K562 (cell line): ENCODE data around the gene TXNRD1. TPM values are rescaled to one million over a fixed set of nuclear protein-coding genes. Genes with fewer than 3 reads are reported as not detected.

ENCODE experiments used
- ATAC-seq: fragments of 200-7000 bp; cut with Tn5 transposase; 3 replicates; pipeline ENCODE4 v1.9.1; 2020; ENCODE audit warnings: moderate library complexity
- BruUV-seq: library from RNA; stranded (reverse); fragments of 400-500 nt; replicated peaks from 2 replicates; lab custom pipeline; 2021; lab: Mats Ljungman, UMichigan
- CTCF ChIA-PET: fragments of 300-600 bp; formaldehyde crosslinking; extraction: SDS; loops from one replicate; lab custom pipeline; 2021; ENCODE audit warnings: low intra/inter-chr PET ratio; lab: Yijun Ruan, JAX
- POLR2A ChIA-PET: fragments of 300-600, 350-650 bp; sonication (Branson Sonifier 250); formaldehyde crosslinking; extraction: SDS; loops from one replicate; lab custom pipeline; 2021; ENCODE audit warnings: antibody characterized with exemption, inconsistent platforms; lab: Yijun Ruan, JAX
- DNase-seq, 4 experiments: peaks; one replicate each; pipeline versions ENCODE4 v3.0.0 to v3.0.0-alpha.2; 2011 to 2018; ENCODE audit warnings: low spot score in 3 of 4, mixed read lengths in 3 of 4; ENCODE audit errors: extremely low read depth in 1 of 4
- FAIRE-seq: peaks from 2 replicates; lab custom pipeline; 2011; peaks lifted over from hg19 to GRCh38; lab: Jason Lieb, UNC
- H2AFZ ChIP-seq: 2 replicates; pipeline ENCODE4 v1.6.0; 2011; ENCODE audit warnings: low read depth, low read length, control low read depth, inconsistent platforms
- H3K27ac ChIP-seq: fragments of 200-600 bp; 3 replicates; pipeline ENCODE4 v1.8.0; 2011; ENCODE audit warnings: low read depth, mild to moderate bottlenecking, control low read depth, inconsistent platforms, low read length, moderate library complexity, mixed read lengths; ENCODE audit errors: extremely low read depth
- H3K27me3 ChIP-seq, 2 experiments: fragments of 300-600 bp in 1 of 2; 2 replicates in 1 of 2; 3 replicates in 1 of 2; pipeline versions ENCODE4 v1.6.0 to v1.8.0; 2011; ENCODE audit warnings: inconsistent platforms in 2 of 2, low read length in 2 of 2, mild to moderate bottlenecking in 1 of 2, mixed read lengths in 1 of 2, moderate library complexity in 1 of 2; ENCODE audit not compliant: control insufficient read depth in 2 of 2, insufficient read depth in 2 of 2
- H3K36me3 ChIP-seq: fragments of 300-600 bp; 3 replicates; pipeline ENCODE4 v1.8.0; 2011; ENCODE audit warnings: mild to moderate bottlenecking, low read length, inconsistent platforms; ENCODE audit not compliant: control insufficient read depth, insufficient read depth
- H3K4me1 ChIP-seq, 2 experiments: fragments of 200-600 bp in 1 of 2; replicated peaks in 1 of 2; 2 replicates in 1 of 2; 3 replicates in 1 of 2; pipeline versions ENCODE4 v1.5.1 to v1.8.0; 2011; ENCODE audit warnings: inconsistent platforms in 2 of 2, low read length in 2 of 2, mild to moderate bottlenecking in 1 of 2, mixed read lengths in 1 of 2, moderate library complexity in 1 of 2; ENCODE audit not compliant: control insufficient read depth in 2 of 2, insufficient read depth in 2 of 2
- H3K4me2 ChIP-seq: 2 replicates; pipeline ENCODE4 v1.6.1; 2011; ENCODE audit warnings: low read length, control low read depth, inconsistent platforms, mixed read lengths; ENCODE audit not compliant: insufficient read depth
- H3K4me3 ChIP-seq: fragments of 200-600 bp; sonication (generic), shearing (Covaris generic); 2 replicates; pipeline ENCODE4 v1.5.1; 2016; ENCODE audit warnings: control low read depth, inconsistent platforms
- H3K79me2 ChIP-seq: fragments of 200-600 bp; 3 replicates; pipeline ENCODE4 v1.8.0; 2011; ENCODE audit warnings: low read length, inconsistent platforms; ENCODE audit not compliant: control insufficient read depth, insufficient read depth
- H3K9ac ChIP-seq, 2 experiments: 2 replicates each; pipeline versions ENCODE4 v1.6.0 to v1.6.1; 2011; ENCODE audit warnings: low read depth in 2 of 2, low read length in 2 of 2, control low read depth in 1 of 2, inconsistent platforms in 1 of 2, mild to moderate bottlenecking in 1 of 2, mixed read lengths in 1 of 2; ENCODE audit not compliant: insufficient read depth in 1 of 2
- H3K9me1 ChIP-seq: one replicate; pipeline ENCODE4 v1.6.0; 2011; ENCODE audit warnings: inconsistent platforms, mild to moderate bottlenecking, low read length, moderate library complexity; ENCODE audit not compliant: control insufficient read depth, insufficient read depth
- H3K9me3 ChIP-seq: replicated peaks from 2 replicates; pipeline ENCODE4 v1.5.1; 2011; ENCODE audit warnings: low read depth, low read length, inconsistent platforms; ENCODE audit not compliant: control insufficient read depth, insufficient read depth
- H4K20me1 ChIP-seq: replicated peaks from 2 replicates; pipeline ENCODE4 v1.6.1; 2011; ENCODE audit warnings: low read length, inconsistent platforms, mixed read lengths; ENCODE audit not compliant: control insufficient read depth, insufficient read depth
- CBFB ChIP-seq: sonication (generic); formaldehyde crosslinking; IDR thresholded peaks from 2 replicates; pipeline ENCODE4 v1.4.0; 2020; ENCODE audit warnings: mild to moderate bottlenecking, missing genetic modification reagents
- CSDE1 ChIP-seq, 2 experiments: fragments of 450-650 bp; IDR thresholded peaks; 2 replicates each; pipeline ENCODE4 v1.6.1; 2016; ENCODE audit warnings: mild to moderate bottlenecking in 1 of 2
- DPF2 ChIP-seq: fragments of 450-650 bp; IDR thresholded peaks from 2 replicates; pipeline ENCODE4 v1.6.1; 2016
- GTF2A2 ChIP-seq: IDR thresholded peaks from 2 replicates; pipeline ENCODE4 v1.6.1; 2016; ENCODE audit warnings: mild to moderate bottlenecking, missing genetic modification characterization, missing compliant biosample characterization
- PHTF2 ChIP-seq: fragments of 250-450 bp; sonication (Bioruptor Pico); IDR thresholded peaks from 2 replicates; pipeline ENCODE4 v1.5.0; 2021; ENCODE audit warnings: mild to moderate bottlenecking
- POLR2A ChIP-seq: fragments of 450-650 bp; conservative IDR thresholded peaks from 2 replicates; pipeline ENCODE4 v1.6.1; 2016
- POLR2AphosphoS2 ChIP-seq: IDR thresholded peaks from 2 replicates; pipeline ENCODE4 v1.6.1; 2012; ENCODE audit warnings: low read length, improper control_type of control experiment
- POLR2G ChIP-seq: fragments of 200-400 bp; formaldehyde crosslinking; IDR thresholded peaks from 2 replicates; pipeline ENCODE4 v1.6.1; 2017; ENCODE audit warnings: low read depth, mild to moderate bottlenecking, antibody characterized with exemption, low read length, moderate library complexity
- PTRF ChIP-seq: fragments of 450-650 bp; IDR thresholded peaks from 2 replicates; pipeline ENCODE4 v1.6.1; 2016; ENCODE audit warnings: mild to moderate bottlenecking, missing genetic modification characterization, missing compliant biosample characterization
- SNRNP70 ChIP-seq: fragments of 200-400 bp; formaldehyde crosslinking; optimal IDR thresholded peaks from 2 replicates; pipeline ENCODE3; 2017; ENCODE audit warnings: low read depth, low read length
- SUPT5H ChIP-seq: fragments of 450-650 bp; IDR thresholded peaks from 2 replicates; pipeline ENCODE4 v1.6.1; 2016
- TEAD4 ChIP-seq, 2 experiments: sonication (generic) in 1 of 2; formaldehyde crosslinking in 1 of 2; IDR thresholded peaks; 2 replicates each; pipeline versions ENCODE4 v1.6.1 to v1.8.0; 2012 to 2022; ENCODE audit warnings: borderline replicate concordance in 1 of 2, inconsistent platforms in 1 of 2, low read length in 1 of 2, mild to moderate bottlenecking in 1 of 2, missing genetic modification reagents in 1 of 2
- U2AF1 ChIP-seq: fragments of 200-400 bp; formaldehyde crosslinking; optimal IDR thresholded peaks from 2 replicates; pipeline ENCODE3; 2017; ENCODE audit warnings: mild to moderate bottlenecking, low read depth, low read length, moderate library complexity
- WGBS: fragments of 100-300 bp; shearing (Covaris generic); methylation state at CpG from one replicate; pipeline ENCODE4 v1.1.6; 2016; ENCODE audit warnings: low coverage, mixed read lengths; ENCODE audit not compliant: insufficient coverage; ENCODE audit errors: missing lambda C conversion rate; 5-methylcytosine and 5-hydroxymethylcytosine counted together
- in situ Hi-C: fragments of 300-500 bp; cut with MboI; formaldehyde crosslinking; loops from 4 replicates; pipeline ENCODE4 v1.15.0; 2018; ENCODE audit warnings: inconsistent platforms, mixed read lengths
- intact Hi-C: fragments of 100-400 bp; cut with micrococcal nuclease; formaldehyde crosslinking; loops from 2 replicates; pipeline ENCODE4 v1.14.2; 2022
- polyA plus RNA-seq, 8 experiments: library from polyadenylated mRNA; depleted of rRNA in 4 of 8; stranded (reverse) in 5 of 8; unstranded in 3 of 8; fragments of >200 nt; fragmentation: Nextera tagmentation in 2 of 8; fragmentation: Illumina TruSeq in 1 of 8; extraction: Ambion mirVana in 2 of 8; extraction: Trizol in 1 of 8; gene quantifications; 2 replicates each; pipeline versions ENCODE4 v1.2.1 to v1.2.3, GENCODE V29; 2011 to 2014; ENCODE audit warnings: inconsistent platforms in 1 of 8, missing spikeins in 1 of 8
- total RNA-seq, 7 experiments: library from RNA; depleted of rRNA in 6 of 7; stranded (reverse); fragments of >200 nt in 6 of 7; fragmentation: Illumina TruSeq in 2 of 7; extraction: Trizol in 2 of 7; gene quantifications; 2 replicates each; pipeline versions ENCODE4 v1.2.1 to v1.2.3, GENCODE V29; 2011 to 2021; ENCODE audit warnings: low replicate concordance in 1 of 7

The TXNRD1 gene
- total and polyA plus RNA-seq, 9 of the 15 experiments (the other 6 are each of a cell fraction or from before 2014, with no cell fraction given), result 107 to 189 (median 146) TPM

DNA sequence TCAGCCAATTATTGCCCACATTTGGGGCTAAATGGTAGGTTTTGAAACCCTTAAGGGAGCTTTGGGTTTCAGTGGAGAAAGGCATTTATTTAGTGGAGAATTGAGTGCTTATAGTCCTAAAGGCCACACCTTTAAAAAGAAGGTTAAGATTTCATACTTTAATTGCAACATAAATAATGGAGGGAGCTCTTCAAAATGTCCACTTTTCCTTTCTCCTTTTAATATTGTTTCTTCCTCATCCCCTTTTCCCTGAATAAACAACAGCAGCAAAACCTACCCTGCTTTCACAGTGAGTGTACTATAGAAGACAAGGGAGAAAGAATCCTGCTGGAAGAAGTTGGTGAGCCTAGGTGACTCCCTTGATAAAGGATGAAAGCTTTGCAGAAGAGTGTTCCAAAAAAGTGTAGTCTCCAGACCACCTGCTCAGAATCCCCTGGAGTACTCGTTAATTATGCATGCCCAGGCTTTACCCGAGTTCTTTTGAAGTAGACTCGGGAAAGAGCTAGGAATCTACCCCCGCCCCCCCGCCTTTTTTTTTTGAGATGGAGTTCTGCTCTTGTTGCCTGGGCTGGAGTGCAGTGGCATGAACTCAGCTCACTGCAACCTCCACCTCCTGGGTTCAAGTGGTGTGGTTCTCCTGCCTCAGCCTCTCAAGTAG, 76.4 kb downstream of the TXNRD1 start:
- intact Hi-C loops (no loop called here), in situ Hi-C loops (loop anchor here (10.0 kb wide), 1 partner anchor 77 kb away; the partner anchor contains the start of gene TXNRD1)
- POLR2A ChIA-PET, result interaction anchor here (0.6 to 9.5 kb wide), 11 partner anchors 6 to 336 kb away, joined by 3 to 104 read pairs (median 5); partner anchors contain the start of genes EID3, HCFC2, NFYB and TXNRD1
- peaks cover 74% of the 10 kb centered on the region for H3K36me3 ChIP-seq
- no peak overlapping the region for H3K4me2 ChIP-seq
- H3K4me3 ChIP-seq, result no peak overlapping the region
- no peak for ATAC-seq
- TF ChIP-seq CSDE1 (IDR thresholded peaks at IDR 0.05), result no peak
- peaks cover 0 to 3% of the 10 kb centered on the region in 2 experiments; a peak in 3 of 5 replicates for H3K4me1 ChIP-seq
- H3K27me3 ChIP-seq, result no peaks in the 10 kb centered on the region
- 84% methylated on average over 5 of the region's 5 CpGs for WGBS
- no peak overlapping the region for H3K27ac ChIP-seq
- no peaks in the 10 kb centered on the region for H3K9me3 ChIP-seq
- peaks cover 3% of the 10 kb centered on the region for H3K9me1 ChIP-seq
- H4K20me1 ChIP-seq, result peaks cover 23% of the 10 kb centered on the region
- CTCF ChIA-PET, result no interaction called here
- BruUV-seq, result no TSS peak
- FAIRE-seq, result no peak
- DNase-seq, result no peak
- H2AFZ ChIP-seq, result no peak overlapping the region
- H3K79me2 ChIP-seq, result peaks cover 96% of the 10 kb centered on the region
- H3K9ac ChIP-seq, result no peak overlapping the region

- H3K79me2 ChIP-seq, result peaks cover 94% of the 10 kb centered on the region
- H3K9ac ChIP-seq, result no peak overlapping the region
- no TSS peak for BruUV-seq
- ATAC-seq (no peak), DNase-seq (no peak), FAIRE-seq (no peak)
- intact Hi-C loops (no loop called here), in situ Hi-C loops (loop anchor here (10.0 kb wide), 1 partner anchor 78 kb away; the partner anchor contains the start of gene TXNRD1)
- POLR2A ChIA-PET, result interaction anchor here (1.6 to 9.5 kb wide), 5 partner anchors 5 to 73 kb away, joined by 5 to 104 read pairs (median 7); partner anchors contain the start of genes EID3 and TXNRD1
- peaks cover 23% of the 10 kb centered on the region for H4K20me1 ChIP-seq
- H3K4me2 ChIP-seq, result no peak overlapping the region
- H3K4me3 ChIP-seq, result no peak overlapping the region
- no peaks in the 10 kb centered on the region for H3K27me3 ChIP-seq
- H2AFZ ChIP-seq, result no peak overlapping the region
- CTCF ChIA-PET, result no interaction called here
- H3K4me1 ChIP-seq, result peaks cover 0 to 3% of the 10 kb centered on the region in 2 experiments; a peak in 3 of 5 replicates
- no peaks in the 10 kb centered on the region for H3K9me3 ChIP-seq
- no peak overlapping the region for H3K27ac ChIP-seq
- H3K9me1 ChIP-seq, result peaks cover 3% of the 10 kb centered on the region
- H3K36me3 ChIP-seq, result peaks cover 82% of the 10 kb centered on the region
- WGBS, result 91% methylated on average over 12 of the region's 12 CpGs
- peak; percentile 36 for TF ChIP-seq POLR2A
- TF ChIP-seq GTF2A2 (tag), result no peak
- TF ChIP-seq DPF2, result no peak
- peak; percentile 18; the same call in 1 of the 2 replicates for TF ChIP-seq SUPT5H
- TF ChIP-seq POLR2G, result peak; percentile 24; the same call in 1 of the 2 replicates
- TF ChIP-seq TEAD4 (IDR thresholded peaks at IDR 0.05; ENCODE audit: low read length), result no peak
- TF ChIP-seq TEAD4 (CRISPR knock-in tag; IDR thresholded peaks at IDR 0.05; ENCODE audit: borderline replicate concordance), result no peak
- TF ChIP-seq U2AF1, result no peak
- TF ChIP-seq SNRNP70, result no peak
- TF ChIP-seq PTRF (tag), result no peak
- TF ChIP-seq PHTF2 (CRISPR knock-in tag), result no peak
- TF ChIP-seq POLR2AphosphoS2, result no peak
- no peak for TF ChIP-seq CBFB (CRISPR knock-in tag)
These were observed 77.6 kb downstream of the TXNRD1 start for GRCh38 chr12:104292872-104293794.
